Activated T-cell treated with anti-CD3 and anti-CD28 coated beads for 1 hour (primary cell): Measurements from ENCODE around the gene PXDN.

Experiments used
- DNase-seq: peaks from one replicate; pipeline ENCODE4 v3.0.0-alpha.2; 2020; ENCODE audit warnings: low read depth

Gene PXDN

GRCh38 chr2:1581965-1582625 is 162.2 kb downstream of the PXDN start:
- no peak for DNase-seq
